ENCODE results near the gene IFIT3.
A peak's percentile ranks its signal among the peaks of the same experiment; 100 is the strongest.

Gene IFIT3

GRCh38 chr10:89367529-89367928, 39.7 kb downstream of the IFIT3 start:
- Histone ChIP-seq H3K27ac (ENCODE audit: low read length) (peak overlapping the region; percentile 75), H3K36me3 (replicated peaks; ENCODE audit: insufficient read depth, low read length) (no peaks in the 10 kb centered on the region), H3K9me3 (replicated peaks; ENCODE audit: insufficient read depth, low read length) (no peaks in the 10 kb centered on the region), H3K9ac (ENCODE audit: low read length) (peak overlapping the region; percentile 26; the same call in 1 of the 2 replicates), H3K79me2 (ENCODE audit: low read length) (no peaks in the 10 kb centered on the region), H3K4me3 (ENCODE audit: low read length) (no peak overlapping the region), H3K4me2 (ENCODE audit: low read depth, low read length) (peak overlapping the region; percentile 43), H3K27me3 (replicated peaks; ENCODE audit: insufficient read depth, low read length) (no peaks in the 10 kb centered on the region), H3K4me1 (ENCODE audit: low read length) (peaks cover 45% of the 10 kb centered on the region), H3K9me2 (replicated peaks; ENCODE audit: insufficient read depth, low read length) (no peaks in the 10 kb centered on the region), H2AFZ (ENCODE audit: low read length) (no peak overlapping the region), H3F3A (ENCODE audit: insufficient read depth, low read length) (peaks cover 27% of the 10 kb centered on the region), H4K20me1 (ENCODE audit: insufficient read depth, low read length) (no peaks in the 10 kb centered on the region)
- TF ChIP-seq EZH2phosphoT487 (IDR thresholded peaks at IDR 0.05; ENCODE audit: low read length) (no peak), EZH2 (optimal IDR thresholded peaks at IDR 0.05; ENCODE audit: low read depth, low read length) (no peak), CTCF (IDR thresholded peaks at IDR 0.05; ENCODE audit: low read length) (no peak)
- DNase-seq, result peak; percentile 94

GRCh38 chr10:89368129-89368528, 40.3 kb downstream of the IFIT3 start:
- H4K20me1 ChIP-seq (ENCODE audit: insufficient read depth, low read length), result no peaks in the 10 kb centered on the region
- no peaks in the 10 kb centered on the region for H3K9me3 ChIP-seq (replicated peaks; ENCODE audit: insufficient read depth, low read length)
- H3K27ac ChIP-seq (ENCODE audit: low read length), result peak overlapping the region; percentile 75; the same call in 1 of the 2 replicates

GRCh38 chr10:89369156-89370105, 41.6 kb downstream of the IFIT3 start:
- Histone ChIP-seq H3K9ac (ENCODE audit: low read length) (no peak overlapping the region), H3K27ac (ENCODE audit: low read length) (no peak overlapping the region), H3K27me3 (replicated peaks; ENCODE audit: insufficient read depth, low read length) (no peaks in the 10 kb centered on the region), H3K9me2 (replicated peaks; ENCODE audit: insufficient read depth, low read length) (no peaks in the 10 kb centered on the region), H3K79me2 (ENCODE audit: low read length) (no peaks in the 10 kb centered on the region), H4K20me1 (ENCODE audit: insufficient read depth, low read length) (no peaks in the 10 kb centered on the region), H3K9me3 (replicated peaks; ENCODE audit: insufficient read depth, low read length) (no peaks in the 10 kb centered on the region), H3K4me2 (ENCODE audit: low read depth, low read length) (no peak overlapping the region), H3K36me3 (replicated peaks; ENCODE audit: insufficient read depth, low read length) (no peaks in the 10 kb centered on the region), H3K4me3 (ENCODE audit: low read length) (no peak overlapping the region), H2AFZ (ENCODE audit: low read length) (no peak overlapping the region), H3F3A (ENCODE audit: insufficient read depth, low read length) (peaks cover 18% of the 10 kb centered on the region), H3K4me1 (ENCODE audit: low read length) (peaks cover 31% of the 10 kb centered on the region)
- DNase-seq, result peak; percentile 60
- TF ChIP-seq CTCF (IDR thresholded peaks at IDR 0.05; ENCODE audit: low read length) (peak; percentile 76), EZH2phosphoT487 (IDR thresholded peaks at IDR 0.05; ENCODE audit: low read length) (no peak), EZH2 (optimal IDR thresholded peaks at IDR 0.05; ENCODE audit: low read depth, low read length) (no peak)

More at GRCh38 chr10:89368129-89368528, 40.3 kb downstream of the IFIT3 start:
- Histone ChIP-seq H2AFZ (ENCODE audit: low read length) (no peak overlapping the region), H3K27me3 (replicated peaks; ENCODE audit: insufficient read depth, low read length) (no peaks in the 10 kb centered on the region), H3K4me1 (ENCODE audit: low read length) (peaks cover 39% of the 10 kb centered on the region), H3K4me2 (ENCODE audit: low read depth, low read length) (peak overlapping the region; percentile 30; the same call in 1 of the 2 replicates), H3K9ac (ENCODE audit: low read length) (peak overlapping the region; percentile 26; the same call in 1 of the 2 replicates), H3K36me3 (replicated peaks; ENCODE audit: insufficient read depth, low read length) (no peaks in the 10 kb centered on the region), H3F3A (ENCODE audit: insufficient read depth, low read length) (peaks cover 27% of the 10 kb centered on the region), H3K79me2 (ENCODE audit: low read length) (no peaks in the 10 kb centered on the region), H3K9me2 (replicated peaks; ENCODE audit: insufficient read depth, low read length) (no peaks in the 10 kb centered on the region), H3K4me3 (ENCODE audit: low read length) (no peak overlapping the region)
- no peak for DNase-seq
- TF ChIP-seq EZH2 (optimal IDR thresholded peaks at IDR 0.05; ENCODE audit: low read depth, low read length), result no peak
- TF ChIP-seq EZH2phosphoT487 (IDR thresholded peaks at IDR 0.05; ENCODE audit: low read length), result no peak
- TF ChIP-seq CTCF (IDR thresholded peaks at IDR 0.05; ENCODE audit: low read length), result no peak

Data from MM.1S (cell line).